ENCODE measurements around the gene SLC44A5.

GRCh38 chr1:75245239-75245638 lies 365.7 kb downstream of the SLC44A5 start:
- TF ChIP-seq SIN3A (IDR thresholded peaks at IDR 0.05; ENCODE audit: borderline replicate concordance, insufficient read depth, low read depth, low read length) (no peak), CTCF (IDR thresholded peaks at IDR 0.05) (no peak), POLR2AphosphoS5 (IDR thresholded peaks at IDR 0.05; ENCODE audit: low read depth, low read length) (no peak), REST (IDR thresholded peaks at IDR 0.05; ENCODE audit: insufficient read depth in 1 of 2, low read depth in 2 of 2, low read length in 1 of 2) (no peak)

Data from Panc1 (cell line).